Subcutaneous adipose tissue (tissue), 4 donors: ENCODE data around the gene SLC25A23. TPM values are rescaled to one million over a fixed set of nuclear protein-coding genes. Genes with fewer than 3 reads are reported as not detected.

Experiments
- CTCF ChIP-seq: fragments of 450-650 bp; IDR thresholded peaks from one replicate; pipeline ENCODE4 v1.5.1; 2016; ENCODE audit warnings: low read depth, mild to moderate bottlenecking, control low read depth, antibody characterized with exemption, moderate library complexity
- total RNA-seq, 4 donors: library from RNA; depleted of rRNA; stranded (reverse); fragments of >200 nt; gene quantifications; one replicate each; pipeline ENCODE4 v1.1.0, GENCODE V29; 2016

The SLC25A23 gene
- total RNA-seq: 10 to 100 TPM; 14.3 to 50.9 (median 23.9) TPM

GRCh38 chr19:6459262-6460098, at the start of gene SLC25A23:
TSS of gene SLC25A23 (minus strand) at chr19:6459792. CDS start at chr19:6459628, 164 bp downstream.
- TF ChIP-seq CTCF: no peak

GRCh38 chr19:6503407-6504201, 44.0 kb upstream of the SLC25A23 start:
- TF ChIP-seq CTCF: no peak

- no peak for TF ChIP-seq CTCF
These were observed 42.4 kb upstream of the SLC25A23 start, which contains the start of gene TUBB4A for GRCh38 chr19:6501740-6502648. TSS of gene TUBB4A (minus strand) at chr19:6502309. CDS start at chr19:6502212, 97 bp downstream.

DNA sequence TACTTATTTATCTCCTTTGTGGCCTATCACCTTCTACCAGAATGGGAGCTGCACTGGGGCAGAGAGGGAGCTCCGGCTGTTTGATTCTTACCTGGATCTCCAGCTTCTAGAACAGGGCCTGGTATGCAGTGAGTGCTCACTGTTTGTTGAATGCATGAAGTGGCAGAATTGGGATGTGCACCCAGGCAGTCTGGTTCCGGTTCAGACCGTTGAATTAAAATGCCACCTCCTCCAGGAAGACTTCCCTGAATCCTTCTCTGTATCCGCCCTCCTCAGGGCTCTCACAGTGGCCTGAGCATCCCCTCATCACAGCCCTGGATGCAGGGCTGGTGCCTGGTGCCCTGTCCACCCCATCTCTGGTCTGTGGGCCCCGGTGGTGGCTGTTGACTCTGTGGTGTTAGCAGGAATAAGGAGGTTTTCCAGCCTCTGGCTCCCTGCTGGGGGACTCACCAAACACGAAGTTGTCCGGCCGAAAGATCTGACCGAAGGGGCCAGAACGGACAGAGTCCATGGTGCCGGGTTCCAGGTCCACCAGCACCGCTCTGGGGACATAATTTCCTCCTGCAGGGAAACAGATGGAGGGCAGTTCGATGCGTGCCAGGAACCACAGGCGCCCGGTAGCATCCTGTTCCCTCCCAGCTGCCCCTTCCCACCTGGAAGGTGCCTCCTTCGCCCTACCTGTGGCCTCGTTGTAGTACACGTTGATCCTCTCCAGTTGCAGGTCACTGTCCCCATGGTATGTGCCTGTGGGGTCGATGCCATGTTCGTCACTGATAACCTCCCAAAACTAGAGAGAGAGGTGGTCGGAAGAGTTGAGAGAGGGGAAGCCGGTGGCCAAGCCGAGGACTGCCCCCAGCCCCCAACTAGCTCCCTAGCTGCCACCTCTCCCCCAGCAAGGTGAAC, 41.5 kb upstream of the SLC25A23 start:
- no peak for TF ChIP-seq CTCF

- TF ChIP-seq CTCF: no peak
These were observed 39.6 kb upstream of the SLC25A23 start for GRCh38 chr19:6499052-6499790.
